Stimulated activated memory B cell treated with anti-CD40 and anti-IgM and Interleukin-4, amounts not matched to agents 10 μg/mL and 1 μg/mL and 100 μg/mL, for 72 hours (primary cell): Measurements from ENCODE around the gene FNBP1.
"Not testable (repeated sequence)": the region's sequence is repeated elsewhere in the genome, so short reads cannot be mapped to it uniquely, and the experiment has no call there.

ENCODE experiments used
- ATAC-seq: fragments of 150-1000 bp; cut with Tn5 transposase; 2 replicates; pipeline ENCODE4 v1.10.0; 2021
- H3K27ac Mint-ChIP-seq: one replicate; pipeline ENCODE4 v1.8.0; 2022; ENCODE audit warnings: mild to moderate bottlenecking, mixed read lengths
- H3K27me3 Mint-ChIP-seq: one replicate; pipeline ENCODE4 v1.8.0; 2022; ENCODE audit warnings: mixed read lengths
- H3K36me3 Mint-ChIP-seq: one replicate; pipeline ENCODE4 v1.8.0; 2022; ENCODE audit warnings: mixed read lengths
- H3K4me1 Mint-ChIP-seq: one replicate; pipeline ENCODE4 v1.8.0; 2022; ENCODE audit warnings: mixed read lengths
- H3K4me3 Mint-ChIP-seq: one replicate; pipeline ENCODE4 v1.8.0; 2022; ENCODE audit warnings: mild to moderate bottlenecking, moderate library complexity, mixed read lengths
- H3K9me3 Mint-ChIP-seq: one replicate; pipeline ENCODE4 v1.8.0; 2022; ENCODE audit warnings: mixed read lengths

FNBP1 gene

GRCh38 chr9:129996161-129996830 lies 46.7 kb downstream of the FNBP1 start:
- Mint-ChIP-seq H3K36me3 (peaks cover 58% of the 10 kb centered on the region), H3K9me3 (no peaks in the 10 kb centered on the region)

GRCh38 chr9:129995409-129996160 lies 47.4 kb downstream of the FNBP1 start:
- no peak for ATAC-seq
- Mint-ChIP-seq H3K27ac (peak overlapping the region; percentile 90), H3K4me3 (peak overlapping the region; percentile 67), H3K4me1 (peaks cover 71% of the 10 kb centered on the region), H3K9me3 (no peaks in the 10 kb centered on the region), H3K27me3 (no peaks in the 10 kb centered on the region), H3K36me3 (peaks cover 59% of the 10 kb centered on the region)

More at GRCh38 chr9:129996161-129996830, 46.7 kb downstream of the FNBP1 start:
- ATAC-seq: peak; percentile 32
- Mint-ChIP-seq H3K27me3 (no peaks in the 10 kb centered on the region), H3K27ac (peak overlapping the region; percentile 90), H3K4me1 (peaks cover 69% of the 10 kb centered on the region), H3K4me3 (peak overlapping the region; percentile 71)

GRCh38 chr9:129994882-129995281 lies 48.1 kb downstream of the FNBP1 start:
- Mint-ChIP-seq H3K9me3 (no peaks in the 10 kb centered on the region), H3K27me3 (no peaks in the 10 kb centered on the region), H3K36me3 (peaks cover 58% of the 10 kb centered on the region), H3K4me1 (peaks cover 73% of the 10 kb centered on the region), H3K4me3 (peak overlapping the region; percentile 67), H3K27ac (peak overlapping the region; percentile 90)
- no peak for ATAC-seq

- H3K4me1 Mint-ChIP-seq: peaks cover 83% of the 10 kb centered on the region
- H3K4me3 Mint-ChIP-seq: peak overlapping the region; percentile 62
- peaks cover 53% of the 10 kb centered on the region for H3K36me3 Mint-ChIP-seq
These were observed 51.9 kb downstream of the FNBP1 start for GRCh38 chr9:129991139-129991538.

GRCh38 chr9:129990269-129991010 lies 52.5 kb downstream of the FNBP1 start:
- Mint-ChIP-seq H3K4me1 (peaks cover 80% of the 10 kb centered on the region), H3K9me3 (peaks cover 5% of the 10 kb centered on the region), H3K4me3 (peak overlapping the region; percentile 69), H3K27ac (peak overlapping the region; percentile 90), H3K36me3 (peaks cover 49% of the 10 kb centered on the region), H3K27me3 (no peaks in the 10 kb centered on the region)
- ATAC-seq: peak; percentile 48

More at GRCh38 chr9:129991139-129991538, 51.9 kb downstream of the FNBP1 start:
- ATAC-seq, H3K27me3 Mint-ChIP-seq, H3K9me3 Mint-ChIP-seq: not testable (repeated sequence)
- H3K27ac Mint-ChIP-seq: peak overlapping the region; percentile 90

GRCh38 chr9:129989740-129990139 lies 53.2 kb downstream of the FNBP1 start:
- peak overlapping the region; percentile 44 for H3K4me3 Mint-ChIP-seq
- H3K36me3 Mint-ChIP-seq: peaks cover 49% of the 10 kb centered on the region

GRCh38 chr9:129989362-129989708 lies 53.7 kb downstream of the FNBP1 start:
- Mint-ChIP-seq H3K4me3 (peak overlapping the region; percentile 44), H3K27ac (peak overlapping the region; percentile 90), H3K4me1 (peaks cover 81% of the 10 kb centered on the region), H3K27me3 (no peaks in the 10 kb centered on the region), H3K9me3 (peaks cover 5% of the 10 kb centered on the region), H3K36me3 (peaks cover 51% of the 10 kb centered on the region)
- no peak for ATAC-seq

More at GRCh38 chr9:129989740-129990139, 53.2 kb downstream of the FNBP1 start:
- Mint-ChIP-seq H3K9me3 (peaks cover 5% of the 10 kb centered on the region), H3K27me3 (no peaks in the 10 kb centered on the region), H3K4me1 (peaks cover 80% of the 10 kb centered on the region), H3K27ac (peak overlapping the region; percentile 90)
- no peak for ATAC-seq

GRCh38 chr9:129988607-129989361 lies 54.2 kb downstream of the FNBP1 start:
- Mint-ChIP-seq H3K4me3 (peak overlapping the region; percentile 44), H3K36me3 (peaks cover 50% of the 10 kb centered on the region), H3K27ac (peak overlapping the region; percentile 90), H3K9me3 (peaks cover 5% of the 10 kb centered on the region), H3K27me3 (no peaks in the 10 kb centered on the region), H3K4me1 (peaks cover 81% of the 10 kb centered on the region)
- peak; percentile 90 for ATAC-seq

GRCh38 chr9:129987941-129988340 lies 55.0 kb downstream of the FNBP1 start:
- no peaks in the 10 kb centered on the region for H3K27me3 Mint-ChIP-seq
- no peak for ATAC-seq
- peaks cover 52% of the 10 kb centered on the region for H3K36me3 Mint-ChIP-seq
- peaks cover 85% of the 10 kb centered on the region for H3K4me1 Mint-ChIP-seq
- peak overlapping the region; percentile 90 for H3K27ac Mint-ChIP-seq
- peak overlapping the region; percentile 19 for H3K4me3 Mint-ChIP-seq
- H3K9me3 Mint-ChIP-seq: peaks cover 5% of the 10 kb centered on the region

GRCh38 chr9:129987047-129987446 lies 55.9 kb downstream of the FNBP1 start:
- Mint-ChIP-seq H3K36me3 (peaks cover 61% of the 10 kb centered on the region), H3K4me1 (peaks cover 92% of the 10 kb centered on the region), H3K27ac (peak overlapping the region; percentile 90), H3K4me3 (peak overlapping the region; percentile 65), H3K9me3 (peaks cover 5% of the 10 kb centered on the region), H3K27me3 (no peaks in the 10 kb centered on the region)
- peak; percentile 44 for ATAC-seq

- H3K27ac Mint-ChIP-seq: peak overlapping the region; percentile 90
- ATAC-seq, H3K27me3 Mint-ChIP-seq, H3K9me3 Mint-ChIP-seq: not testable (repeated sequence)
- H3K4me1 Mint-ChIP-seq: peaks cover 85% of the 10 kb centered on the region
- peak overlapping the region; percentile 60 for H3K4me3 Mint-ChIP-seq
- H3K36me3 Mint-ChIP-seq: peaks cover 52% of the 10 kb centered on the region
These were observed 58.4 kb downstream of the FNBP1 start for GRCh38 chr9:129984589-129984988.

GRCh38 chr9:129983891-129984290 lies 59.1 kb downstream of the FNBP1 start:
- Mint-ChIP-seq H3K4me3 (no peak overlapping the region), H3K4me1 (peaks cover 83% of the 10 kb centered on the region), H3K27me3 (no peaks in the 10 kb centered on the region), H3K27ac (peak overlapping the region; percentile 90), H3K9me3 (peaks cover 5% of the 10 kb centered on the region), H3K36me3 (peaks cover 58% of the 10 kb centered on the region)
- no peak for ATAC-seq

GRCh38 chr9:129981180-129981907 lies 61.6 kb downstream of the FNBP1 start:
- Mint-ChIP-seq H3K36me3 (peaks cover 75% of the 10 kb centered on the region), H3K27me3 (no peaks in the 10 kb centered on the region), H3K4me1 (peaks cover 64% of the 10 kb centered on the region), H3K27ac (peak overlapping the region; percentile 64), H3K4me3 (no peak overlapping the region), H3K9me3 (peaks cover 4% of the 10 kb centered on the region)
- no peak for ATAC-seq

GRCh38 chr9:129980224-129980623 lies 62.8 kb downstream of the FNBP1 start:
- H3K27ac Mint-ChIP-seq, H3K4me3 Mint-ChIP-seq, H3K27me3 Mint-ChIP-seq, H3K9me3 Mint-ChIP-seq, ATAC-seq: not testable (repeated sequence)
- H3K4me1 Mint-ChIP-seq: peaks cover 57% of the 10 kb centered on the region
- H3K36me3 Mint-ChIP-seq: peaks cover 72% of the 10 kb centered on the region
